ENCODE results near the gene C2CD4C.
A peak's percentile ranks its signal among the peaks of the same experiment; 100 is the strongest.
"Not testable (repeated sequence)": the region's sequence is repeated elsewhere in the genome, so short reads cannot be mapped to it uniquely, and the experiment has no call there.

C2CD4C gene

GRCh38 chr19:383922-384798, 24.8 kb downstream of the C2CD4C start:
- no peak for FAIRE-seq

GRCh38 chr19:383040-383439, 25.9 kb downstream of the C2CD4C start:
- FAIRE-seq = no peak
- DNase-seq (ENCODE audit: low spot score) = no peak

More at GRCh38 chr19:383922-384798, 24.8 kb downstream of the C2CD4C start:
- DNase-seq (ENCODE audit: low spot score) = no peak

DNA sequence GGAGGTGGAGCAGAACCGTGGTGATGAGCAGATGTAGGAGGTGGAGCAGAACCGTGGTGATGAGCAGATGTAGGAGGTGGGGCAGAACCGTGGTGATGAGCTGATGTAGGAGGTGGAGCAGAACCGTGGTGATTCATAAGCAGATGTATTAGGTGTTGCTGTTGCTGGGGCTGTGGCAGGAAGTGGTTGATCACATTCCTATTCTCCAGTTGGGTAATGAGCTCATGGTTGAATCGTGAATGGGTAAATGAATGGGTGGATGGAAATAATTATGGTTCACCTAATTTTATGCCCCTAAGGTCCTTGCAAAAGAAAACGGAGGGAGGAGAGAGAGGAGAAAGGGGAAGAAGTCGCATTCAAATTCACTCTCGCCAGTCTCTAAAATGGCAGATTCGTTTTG, 26.4 kb downstream of the C2CD4C start:
- DNase-seq (ENCODE audit: low spot score) = peak; percentile 42
- FAIRE-seq = not testable (repeated sequence)

- FAIRE-seq = peak; percentile 48
- not testable (repeated sequence) for DNase-seq (ENCODE audit: low spot score)
These were observed 27.0 kb downstream of the C2CD4C start for GRCh38 chr19:381901-382300.

GRCh38 chr19:380618-381219, 28.2 kb downstream of the C2CD4C start:
- not testable (repeated sequence) for DNase-seq (ENCODE audit: low spot score); FAIRE-seq

GRCh38 chr19:379796-380195, 29.2 kb downstream of the C2CD4C start:
- FAIRE-seq (no peak), DNase-seq (ENCODE audit: low spot score) (no peak)

- DNase-seq (ENCODE audit: low spot score) (no peak), FAIRE-seq (no peak)
These were observed 30.2 kb downstream of the C2CD4C start for GRCh38 chr19:378706-379105.

DNA sequence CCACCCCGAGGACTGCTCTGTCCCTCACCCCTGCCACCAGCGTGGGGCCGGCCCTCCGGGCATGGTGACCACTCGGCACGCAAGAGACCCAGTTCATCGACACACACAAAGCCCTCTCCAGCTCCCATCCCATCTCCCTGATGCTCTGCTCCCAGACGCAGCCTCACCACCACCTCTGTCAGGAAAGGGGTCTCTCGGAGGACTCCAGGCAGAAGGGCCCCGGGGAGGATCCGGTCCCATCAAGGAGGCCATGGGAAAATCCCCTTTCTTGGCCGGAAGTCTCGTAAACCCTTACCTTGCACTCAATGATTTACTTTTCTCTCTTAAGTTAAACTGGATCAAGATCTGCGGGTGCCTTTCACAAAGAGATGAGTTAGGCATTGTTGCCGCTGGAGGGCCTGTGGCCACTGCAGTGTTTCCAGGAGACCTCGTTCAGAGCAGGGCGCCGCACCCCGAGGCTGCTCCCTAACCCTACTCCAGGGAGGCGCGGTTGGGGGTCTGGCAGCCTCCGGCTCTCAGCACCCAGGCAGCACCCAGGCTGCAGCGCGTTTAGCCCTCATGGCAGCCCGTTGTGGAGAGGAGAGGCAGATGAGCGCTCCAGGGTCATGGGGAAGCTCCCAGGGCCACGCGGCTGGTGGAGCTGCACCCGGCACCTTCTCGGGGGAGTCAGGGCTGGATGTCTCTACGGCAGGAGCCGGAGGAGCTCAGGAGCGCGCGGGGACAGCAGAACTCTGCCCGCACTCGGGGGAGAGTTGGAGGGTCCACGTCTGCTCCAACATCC, 31.0 kb downstream of the C2CD4C start:
- no peak for DNase-seq (ENCODE audit: low spot score)
- no peak for FAIRE-seq

- DNase-seq (ENCODE audit: low spot score) = no peak
- FAIRE-seq = no peak
These were observed 32.9 kb downstream of the C2CD4C start for GRCh38 chr19:376111-376470.

- FAIRE-seq = no peak
- DNase-seq (ENCODE audit: low spot score) = no peak
These were observed 33.4 kb downstream of the C2CD4C start for GRCh38 chr19:375395-376110.

GRCh38 chr19:374886-375235, 34.1 kb downstream of the C2CD4C start:
- no peak for FAIRE-seq
- no peak for DNase-seq (ENCODE audit: low spot score)

DNA sequence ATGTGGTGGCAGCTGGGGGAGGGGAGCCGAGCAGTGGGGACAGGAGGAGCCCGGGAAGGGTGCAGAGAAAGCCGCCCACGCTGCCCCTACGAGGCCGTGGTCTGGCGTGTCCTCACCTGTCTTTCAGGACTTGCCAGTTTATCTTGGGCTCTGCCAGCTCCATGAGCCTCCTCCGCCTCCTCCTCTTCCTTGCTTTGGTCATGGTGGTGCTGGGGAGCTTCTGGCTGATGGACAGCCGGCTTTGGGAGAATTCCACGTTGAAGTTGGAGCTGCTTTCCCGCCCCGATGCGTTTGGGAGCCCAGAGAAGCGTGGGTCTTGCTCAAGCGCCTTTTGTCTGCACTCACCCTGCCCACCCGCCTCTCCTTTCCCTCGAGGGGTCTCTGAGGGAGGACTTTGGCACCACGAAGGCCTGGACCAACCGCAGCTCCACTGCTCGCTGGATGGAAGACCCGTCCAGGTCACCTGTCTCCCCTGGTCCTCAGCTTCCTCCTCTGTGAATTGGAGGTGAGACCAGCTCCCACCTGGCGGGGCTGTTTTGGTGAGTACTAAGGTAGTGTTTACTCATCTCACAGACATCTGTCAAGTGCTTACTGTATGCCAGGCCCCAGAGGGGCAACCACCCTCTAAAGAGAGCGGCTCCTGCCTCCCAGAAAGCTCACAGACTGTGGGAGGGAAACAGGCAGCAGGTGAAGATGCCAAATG, 34.6 kb downstream of the C2CD4C start:
- FAIRE-seq = no peak
- DNase-seq (ENCODE audit: low spot score) = no peak

DNA sequence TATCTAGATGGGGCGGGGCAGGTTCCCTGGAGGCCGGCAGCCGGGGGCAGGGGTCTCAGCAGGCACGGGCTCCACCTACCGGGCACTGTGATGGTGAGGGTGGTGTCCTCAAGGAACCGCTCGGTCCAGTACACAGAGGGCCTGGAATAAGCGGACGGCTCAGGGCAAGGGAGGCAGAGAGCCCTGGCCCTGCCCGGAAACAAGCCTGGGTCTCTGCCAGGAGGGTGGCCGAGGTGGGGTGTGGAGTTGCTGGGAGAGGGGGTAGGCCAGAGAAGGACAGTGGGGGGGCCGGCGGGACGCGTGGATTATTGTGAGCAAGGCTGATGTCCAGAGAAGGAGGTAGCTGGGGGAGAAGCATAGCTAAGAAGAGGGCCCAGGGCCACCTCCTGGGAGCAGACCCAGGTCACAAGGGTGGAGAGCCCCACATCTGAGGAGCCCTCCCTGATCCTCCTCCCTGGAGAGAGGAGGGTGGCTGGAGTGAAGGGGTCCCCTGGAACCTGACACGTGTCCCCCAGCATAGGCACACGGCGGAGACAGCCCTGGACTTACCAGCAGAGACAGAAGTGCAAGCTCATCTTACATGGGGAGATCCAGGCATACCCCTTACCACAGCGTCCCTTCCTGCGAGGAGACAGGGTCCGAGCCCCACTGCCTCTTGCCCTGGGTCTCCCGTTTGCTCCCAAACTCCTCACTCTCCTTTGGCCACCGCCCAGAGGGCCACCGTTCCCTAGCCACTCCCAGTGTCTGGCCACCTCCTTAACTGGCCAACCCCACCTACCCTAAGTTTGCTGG, 35.4 kb downstream of the C2CD4C start:
- FAIRE-seq = no peak
- no peak for DNase-seq (ENCODE audit: low spot score)

- no peak for DNase-seq (ENCODE audit: low spot score)
- FAIRE-seq = no peak
These were observed 36.5 kb downstream of the C2CD4C start for GRCh38 chr19:372306-372890.

GRCh38 chr19:371501-372168, 37.3 kb downstream of the C2CD4C start:
- DNase-seq (ENCODE audit: low spot score) = no peak
- no peak for FAIRE-seq

DNA sequence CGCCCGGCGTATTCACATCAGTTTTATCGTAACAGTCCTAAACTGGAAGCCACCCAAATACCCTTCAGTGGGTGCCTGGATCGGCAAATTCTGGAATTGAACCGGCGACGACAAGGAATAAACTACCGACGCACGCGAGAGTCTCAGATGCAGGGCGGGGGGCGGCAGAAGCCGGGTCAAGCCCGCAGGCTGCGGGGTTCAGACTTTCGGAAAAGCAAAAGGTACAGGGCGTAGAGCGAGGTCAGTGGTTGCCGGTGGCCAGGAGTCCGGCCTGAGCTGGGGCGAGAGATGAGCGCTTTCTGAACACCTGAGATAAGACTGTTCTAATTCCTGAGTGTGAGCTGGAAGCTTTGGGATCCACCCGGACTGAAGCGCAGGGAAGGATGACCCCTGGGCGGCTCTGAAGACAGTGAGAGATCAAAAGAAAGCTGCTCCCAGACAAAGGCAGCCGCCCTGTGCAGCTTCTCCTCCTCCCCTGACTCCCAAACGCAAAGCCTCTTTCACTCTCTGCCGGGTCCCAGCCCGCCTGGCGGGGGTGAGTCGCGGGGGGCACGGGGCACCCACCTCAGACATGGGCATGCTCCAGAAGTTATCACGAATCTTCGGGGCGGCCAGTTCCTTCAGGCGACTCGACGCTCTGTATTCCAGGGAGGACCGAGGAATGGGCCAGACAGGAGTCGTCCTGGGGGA, 38.2 kb downstream of the C2CD4C start:
- FAIRE-seq = no peak

DNA sequence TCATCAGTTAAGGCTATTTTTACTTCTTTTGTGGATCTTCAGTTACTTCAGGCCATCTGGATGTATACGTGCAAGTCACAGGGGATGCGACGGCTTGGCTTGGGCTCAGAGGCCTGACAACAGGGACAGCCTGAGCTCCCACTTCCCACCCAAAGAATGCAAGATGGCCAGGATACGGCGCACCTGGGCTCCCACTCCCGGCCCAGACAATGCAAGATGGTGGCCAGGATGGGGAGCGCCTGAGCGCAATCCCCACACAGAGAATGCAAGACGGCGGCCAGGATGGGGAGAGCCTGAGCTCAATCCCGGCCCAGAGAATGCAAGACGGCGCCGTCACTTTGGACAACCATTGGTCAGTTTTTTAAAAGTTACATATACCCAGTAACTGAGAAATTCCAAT, 39.1 kb downstream of the C2CD4C start:
- DNase-seq (ENCODE audit: low spot score) (no peak), FAIRE-seq (no peak)

More for the DNA sequence above, 38.2 kb downstream of the C2CD4C start:
- DNase-seq (ENCODE audit: low spot score) = no peak

DNA sequence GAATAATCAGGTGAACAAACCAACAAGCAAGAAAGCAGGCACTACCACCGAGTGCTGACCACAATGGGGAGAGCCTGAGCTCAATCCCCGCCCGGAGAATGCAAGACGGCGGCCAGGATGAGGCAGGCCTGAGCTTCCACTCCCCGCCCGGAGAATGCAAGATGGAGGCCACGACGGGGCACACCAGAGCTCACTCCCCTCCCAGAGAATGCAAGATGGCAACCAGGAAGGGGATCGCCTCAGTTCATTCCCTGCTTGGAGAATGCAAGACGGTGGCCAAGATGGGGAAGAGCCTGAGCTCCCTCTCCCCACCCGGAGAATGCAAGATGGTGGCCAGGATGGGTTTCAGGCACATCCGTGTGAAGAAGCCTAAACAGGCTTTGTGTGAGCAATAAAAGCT, 39.7 kb downstream of the C2CD4C start:
- FAIRE-seq (no peak), DNase-seq (ENCODE audit: low spot score) (no peak)

- DNase-seq (ENCODE audit: low spot score) (no peak), FAIRE-seq (no peak)
These were observed 40.3 kb downstream of the C2CD4C start for GRCh38 chr19:368630-369024.
